ENCODE measurements around the gene TFR2. TPM values are rescaled to one million over a fixed set of nuclear protein-coding genes. Genes with fewer than 3 reads are reported as not detected.

TFR2 gene
- total RNA-seq: 1 to 10 TPM in 1 of 2 donors, under 1 TPM in 1; 0.45 to 2.1 TPM
- not detected for polyA plus RNA-seq
- long read RNA-seq, donor 1, partial matches to known transcripts: 0 of 2 reads
- long read RNA-seq, donor 1, other reads (novel, unspliced or antisense): 2 of 2 reads
- long read RNA-seq, donor 2, partial matches to known transcripts: 1 of 3 reads
- long read RNA-seq, donor 2, other reads (novel, unspliced or antisense): 2 of 3 reads

GRCh38 chr7:100641463-100641859 lies at the start of gene TFR2:
TSS of gene TFR2 (minus strand) at chr7:100641552. CDS start at chr7:100641509, 43 bp downstream.
- H3K36me3 ChIP-seq (ENCODE audit: control insufficient read depth in 1 of 2, insufficient read depth in 2 of 2, low read length in 1 of 2): no peaks in the 10 kb centered on the region
- ATAC-seq (ENCODE audit: low FRiP score) (no peak), DNase-seq (no peak)
- intact Hi-C loops (cut with DNase I): no loop called here
- no peaks in the 10 kb centered on the region for H3K4me1 ChIP-seq (ENCODE audit: control insufficient read depth in 1 of 2, insufficient read depth in 2 of 2, low read length in 2 of 2)
- WGBS, 2 donors: 45 to 47% methylated on average over 9 to 10 of the region's 10 CpGs
- no peaks in the 10 kb centered on the region for H3K27me3 ChIP-seq (ENCODE audit: control insufficient read depth in 1 of 2, insufficient read depth in 2 of 2, low read length in 1 of 2)
- no peaks in the 10 kb centered on the region for H3K9me3 ChIP-seq (ENCODE audit: control insufficient read depth, low read length)
- H3K27ac ChIP-seq (ENCODE audit: low read depth in 1 of 2, low read length in 2 of 2): no peak within 1 kb of the TSS
- no peak within 1 kb of the TSS for H3K4me3 ChIP-seq (ENCODE audit: low read length in 2 of 2)

GRCh38 chr7:100689230-100690135 lies 48.1 kb upstream of the TFR2 start:
- DNase-seq (peak in 1 of 2 donors; percentile 42), ATAC-seq (ENCODE audit: low FRiP score) (no peak)
- no peak overlapping the region for H3K27ac ChIP-seq (ENCODE audit: low read depth in 1 of 2, low read length in 2 of 2)
- WGBS, 2 donors: 80 to 81% methylated on average over 18 of the region's 18 CpGs
- H3K27me3 ChIP-seq (ENCODE audit: control insufficient read depth in 1 of 2, insufficient read depth in 2 of 2, low read length in 1 of 2): no peaks in the 10 kb centered on the region
- intact Hi-C loops (cut with DNase I): loop anchor here (2.0 to 5.0 kb wide), 5 partner anchors 77 to 222 kb away; partner anchors contain the start of genes FBXO24 (in 1 of the 2), LRCH4 (in 1 of the 2) and MOSPD3 (in 1 of the 2)
- peaks cover 2 to 4% of the 10 kb centered on the region in 2 donors for H3K36me3 ChIP-seq (ENCODE audit: control insufficient read depth in 1 of 2, insufficient read depth in 2 of 2, low read length in 1 of 2)
- no peak overlapping the region for H3K4me3 ChIP-seq (ENCODE audit: low read length in 2 of 2)
- H3K9me3 ChIP-seq (ENCODE audit: control insufficient read depth, low read length): no peaks in the 10 kb centered on the region
- no peaks in the 10 kb centered on the region for H3K4me1 ChIP-seq (ENCODE audit: control insufficient read depth in 1 of 2, insufficient read depth in 2 of 2, low read length in 2 of 2)

DNA sequence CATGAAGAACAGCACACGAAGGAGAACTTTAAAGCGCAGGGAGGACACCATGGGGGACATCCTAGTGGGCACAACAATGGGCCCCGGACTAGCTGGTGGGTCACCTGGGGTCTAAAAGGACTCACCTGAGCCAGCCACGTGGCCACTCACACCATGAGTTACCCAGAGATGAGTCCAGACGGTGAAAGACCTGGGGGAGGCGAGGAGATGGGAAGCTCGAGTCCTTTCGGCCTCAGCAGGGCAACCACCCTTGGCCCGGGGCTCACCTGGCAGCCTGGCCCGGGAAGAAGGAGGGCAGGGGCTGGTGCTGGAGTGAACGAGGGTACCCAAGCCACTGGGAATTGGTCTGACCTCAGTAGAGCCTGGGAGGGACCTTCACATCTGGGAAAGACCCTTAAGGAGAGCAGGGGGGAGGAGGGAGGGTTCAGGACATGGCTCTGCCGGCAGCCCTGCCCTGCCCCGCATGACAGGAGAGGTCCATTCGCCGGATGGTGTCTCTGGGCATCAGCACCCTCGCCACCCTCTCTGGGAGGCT lies 47.0 kb upstream of the TFR2 start:
- 78 to 80% methylated on average over 16 of the region's 16 CpGs for WGBS, 2 donors

GRCh38 chr7:100687751-100688300 lies 46.5 kb upstream of the TFR2 start:
- intact Hi-C loops (cut with DNase I): loop anchor here in 1 of 2 donors (5.0 kb wide), 1 partner anchor 101 kb away; the partner anchor contains the start of genes FBXO24 and LRCH4
- H3K27me3 ChIP-seq (ENCODE audit: control insufficient read depth in 1 of 2, insufficient read depth in 2 of 2, low read length in 1 of 2): no peaks in the 10 kb centered on the region
- H3K4me1 ChIP-seq (ENCODE audit: control insufficient read depth in 1 of 2, insufficient read depth in 2 of 2, low read length in 2 of 2): no peaks in the 10 kb centered on the region
- H3K9me3 ChIP-seq (ENCODE audit: control insufficient read depth, low read length): no peaks in the 10 kb centered on the region
- no peak for DNase-seq
- H3K4me3 ChIP-seq (ENCODE audit: low read length in 2 of 2): no peak overlapping the region
- H3K36me3 ChIP-seq (ENCODE audit: control insufficient read depth in 1 of 2, insufficient read depth in 2 of 2, low read length in 1 of 2): peaks cover 2 to 6% of the 10 kb centered on the region in 2 donors
- no peak for ATAC-seq (ENCODE audit: low FRiP score)
- WGBS, 2 donors: 77% methylated on average over 25 of the region's 25 CpGs
- no peak overlapping the region for H3K27ac ChIP-seq (ENCODE audit: low read depth in 1 of 2, low read length in 2 of 2)

More for the DNA sequence above, 47.0 kb upstream of the TFR2 start:
- Histone ChIP-seq H3K36me3 (ENCODE audit: control insufficient read depth in 1 of 2, insufficient read depth in 2 of 2, low read length in 1 of 2) (peaks cover 2 to 6% of the 10 kb centered on the region in 2 donors), H3K9me3 (ENCODE audit: control insufficient read depth, low read length) (no peaks in the 10 kb centered on the region), H3K27me3 (ENCODE audit: control insufficient read depth in 1 of 2, insufficient read depth in 2 of 2, low read length in 1 of 2) (no peaks in the 10 kb centered on the region), H3K4me3 (ENCODE audit: low read length in 2 of 2) (no peak overlapping the region), H3K27ac (ENCODE audit: low read depth in 1 of 2, low read length in 2 of 2) (no peak overlapping the region), H3K4me1 (ENCODE audit: control insufficient read depth in 1 of 2, insufficient read depth in 2 of 2, low read length in 2 of 2) (no peaks in the 10 kb centered on the region)
- intact Hi-C loops (cut with DNase I): loop anchor here in 1 of 2 donors (5.0 kb wide), 1 partner anchor 101 kb away; the partner anchor contains the start of genes FBXO24 and LRCH4
- DNase-seq (peak in 1 of 2 donors; percentile 38), ATAC-seq (ENCODE audit: low FRiP score) (no peak)

- 88% methylated on average over 22 of the region's 22 CpGs for WGBS, 2 donors
- Histone ChIP-seq H3K4me1 (ENCODE audit: control insufficient read depth in 1 of 2, insufficient read depth in 2 of 2, low read length in 2 of 2) (no peaks in the 10 kb centered on the region), H3K9me3 (ENCODE audit: control insufficient read depth, low read length) (no peaks in the 10 kb centered on the region), H3K36me3 (ENCODE audit: control insufficient read depth in 1 of 2, insufficient read depth in 2 of 2, low read length in 1 of 2) (peaks cover 2 to 6% of the 10 kb centered on the region in 2 donors), H3K4me3 (ENCODE audit: low read length in 2 of 2) (no peak overlapping the region), H3K27me3 (ENCODE audit: control insufficient read depth in 1 of 2, insufficient read depth in 2 of 2, low read length in 1 of 2) (no peaks in the 10 kb centered on the region), H3K27ac (ENCODE audit: low read depth in 1 of 2, low read length in 2 of 2) (no peak overlapping the region)
- intact Hi-C loops (cut with DNase I): loop anchor here in 1 of 2 donors (5.0 kb wide), 1 partner anchor 100 kb away; the partner anchor contains the start of genes FBXO24 and LRCH4
- ATAC-seq (ENCODE audit: low FRiP score) (no peak), DNase-seq (no peak)
Observed at GRCh38 chr7:100687261-100687660, 45.9 kb upstream of the TFR2 start.

DNA sequence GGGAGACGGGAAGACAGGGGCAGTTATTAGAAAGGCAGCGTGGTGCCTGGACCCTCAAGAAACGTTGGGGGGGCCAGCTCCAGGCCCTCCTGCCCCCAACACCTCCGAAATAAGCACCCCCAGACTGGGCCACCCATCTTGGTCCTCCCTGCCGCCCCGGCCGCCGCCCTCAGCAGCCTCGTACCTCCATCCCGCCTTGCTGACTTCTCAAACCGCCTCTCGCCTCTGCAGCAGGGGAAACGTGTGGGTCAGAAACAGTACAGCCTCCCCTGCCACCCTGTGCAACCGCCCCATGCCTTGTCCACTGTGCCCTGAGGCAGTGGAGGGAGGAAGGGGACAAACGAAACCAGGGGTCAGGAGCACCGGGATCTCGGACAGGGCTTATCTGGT lies 45.5 kb upstream of the TFR2 start:
- no peak overlapping the region for H3K4me3 ChIP-seq (ENCODE audit: low read length in 2 of 2)
- intact Hi-C loops (cut with DNase I): loop anchor here in 1 of 2 donors (5.0 kb wide), 1 partner anchor 100 kb away; the partner anchor contains the start of genes FBXO24 and LRCH4
- H3K27me3 ChIP-seq (ENCODE audit: control insufficient read depth in 1 of 2, insufficient read depth in 2 of 2, low read length in 1 of 2): no peaks in the 10 kb centered on the region
- no peak overlapping the region for H3K27ac ChIP-seq (ENCODE audit: low read depth in 1 of 2, low read length in 2 of 2)
- no peak for DNase-seq
- peaks cover 2 to 8% of the 10 kb centered on the region in 2 donors for H3K36me3 ChIP-seq (ENCODE audit: control insufficient read depth in 1 of 2, insufficient read depth in 2 of 2, low read length in 1 of 2)
- no peaks in the 10 kb centered on the region for H3K9me3 ChIP-seq (ENCODE audit: control insufficient read depth, low read length)
- ATAC-seq (ENCODE audit: low FRiP score): no peak
- no peaks in the 10 kb centered on the region for H3K4me1 ChIP-seq (ENCODE audit: control insufficient read depth in 1 of 2, insufficient read depth in 2 of 2, low read length in 2 of 2)
- WGBS, 2 donors: 87 to 90% methylated on average over 14 to 17 of the region's 17 CpGs

GRCh38 chr7:100686201-100686821 lies 45.0 kb upstream of the TFR2 start:
- ATAC-seq (ENCODE audit: low FRiP score) (no peak), DNase-seq (peak in 1 of 2 donors; percentile 45)
- intact Hi-C loops (cut with DNase I): loop anchor here in 1 of 2 donors (5.0 kb wide), 1 partner anchor 99 kb away; the partner anchor contains the start of genes FBXO24 and LRCH4
- peaks cover 2 to 8% of the 10 kb centered on the region in 2 donors for H3K36me3 ChIP-seq (ENCODE audit: control insufficient read depth in 1 of 2, insufficient read depth in 2 of 2, low read length in 1 of 2)
- H3K27me3 ChIP-seq (ENCODE audit: control insufficient read depth in 1 of 2, insufficient read depth in 2 of 2, low read length in 1 of 2): no peaks in the 10 kb centered on the region
- 78 to 79% methylated on average over 32 to 33 of the region's 33 CpGs for WGBS, 2 donors
- H3K4me3 ChIP-seq (ENCODE audit: low read length in 2 of 2): no peak overlapping the region
- H3K9me3 ChIP-seq (ENCODE audit: control insufficient read depth, low read length): no peaks in the 10 kb centered on the region
- H3K4me1 ChIP-seq (ENCODE audit: control insufficient read depth in 1 of 2, insufficient read depth in 2 of 2, low read length in 2 of 2): no peaks in the 10 kb centered on the region
- no peak overlapping the region for H3K27ac ChIP-seq (ENCODE audit: low read depth in 1 of 2, low read length in 2 of 2)
